ENCODE data around the gene ITPKB.

DNA sequence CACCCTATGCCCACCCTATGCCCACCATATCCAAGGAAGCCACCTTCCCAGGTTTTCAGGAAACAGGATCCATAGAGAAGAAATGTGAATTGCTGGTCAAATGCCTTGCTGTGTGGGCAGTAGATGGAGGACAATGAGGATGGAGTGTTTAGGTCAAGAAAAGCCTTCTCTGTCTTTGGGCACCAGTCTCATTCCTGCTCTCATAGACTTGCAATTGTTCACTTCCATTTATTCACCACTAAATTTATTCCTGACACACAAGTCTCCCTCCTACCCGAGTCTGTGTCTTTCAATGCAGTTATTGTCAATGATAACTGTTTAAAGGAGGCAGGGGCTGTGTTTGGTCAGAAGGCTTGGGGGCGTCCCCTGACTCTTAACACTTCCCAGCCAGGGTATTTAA is 48.0 kb upstream of the ITPKB start:
- no peak for TF ChIP-seq CTCF (IDR thresholded peaks at IDR 0.05)
- TF ChIP-seq POLR2A (IDR thresholded peaks at IDR 0.05) = no peak
